HepG2 (cell line): ENCODE data around the gene CHML.

Experiments
- MIXL1 ChIP-seq: IDR thresholded peaks from 2 replicates; pipeline ENCODE4 v1.6.1; 2016
- MXD4 ChIP-seq: IDR thresholded peaks from 2 replicates; pipeline ENCODE4 v1.6.1; 2016; ENCODE audit warnings: mild to moderate bottlenecking, missing biosample characterization, missing genetic modification reagents
- NONO ChIP-seq, 2 experiments: fragments of 450-650 bp in 1 of 2; sonication (generic) in 1 of 2; formaldehyde crosslinking in 1 of 2; IDR thresholded peaks in 1 of 2; conservative IDR thresholded peaks in 1 of 2; 2 replicates each; pipeline versions ENCODE4 v1.6.1 to v1.8.0; 2017 to 2022; ENCODE audit warnings: mild to moderate bottlenecking in 1 of 2, missing genetic modification reagents in 1 of 2, moderate library complexity in 1 of 2
- ZNF224 ChIP-seq: sonication (generic); formaldehyde crosslinking; IDR thresholded peaks from 2 replicates; pipeline ENCODE4 v1.5.0; 2020; ENCODE audit warnings: mild to moderate bottlenecking, missing genetic modification reagents
- ZSCAN29 ChIP-seq: sonication (generic); formaldehyde crosslinking; conservative IDR thresholded peaks from 2 replicates; pipeline ENCODE4 v1.4.0; 2020; ENCODE audit warnings: mild to moderate bottlenecking, missing genetic modification reagents
- TF ChIP-seq, protein P1 (sequence below): sonication (generic); formaldehyde crosslinking; conservative IDR thresholded peaks from 2 replicates; pipeline ENCODE4 v1.8.1; 2023; ENCODE audit warnings: missing genetic modification reagents
- TF ChIP-seq, protein P2 (sequence below): sonication (generic); formaldehyde crosslinking; IDR thresholded peaks from 2 replicates; pipeline ENCODE4 v1.5.0; 2020; ENCODE audit warnings: mild to moderate bottlenecking, missing genetic modification reagents
- TF ChIP-seq, protein P3 (sequence below): sonication (generic); formaldehyde crosslinking; IDR thresholded peaks from 2 replicates; pipeline ENCODE4 v1.5.1; 2020; ENCODE audit warnings: missing genetic modification reagents, mild to moderate bottlenecking, borderline replicate concordance
- TF ChIP-seq, protein P4 (sequence below): sonication (generic); formaldehyde crosslinking; IDR thresholded peaks from 2 replicates; pipeline ENCODE4 v1.5.0; 2020; ENCODE audit warnings: mild to moderate bottlenecking, missing genetic modification reagents, moderate library complexity
- TF ChIP-seq, protein P5 (sequence below): sonication (generic); formaldehyde crosslinking; IDR thresholded peaks from 2 replicates; pipeline ENCODE4 v1.4.0; 2020; ENCODE audit warnings: mild to moderate bottlenecking, low read depth, missing genetic modification reagents

DNA sequence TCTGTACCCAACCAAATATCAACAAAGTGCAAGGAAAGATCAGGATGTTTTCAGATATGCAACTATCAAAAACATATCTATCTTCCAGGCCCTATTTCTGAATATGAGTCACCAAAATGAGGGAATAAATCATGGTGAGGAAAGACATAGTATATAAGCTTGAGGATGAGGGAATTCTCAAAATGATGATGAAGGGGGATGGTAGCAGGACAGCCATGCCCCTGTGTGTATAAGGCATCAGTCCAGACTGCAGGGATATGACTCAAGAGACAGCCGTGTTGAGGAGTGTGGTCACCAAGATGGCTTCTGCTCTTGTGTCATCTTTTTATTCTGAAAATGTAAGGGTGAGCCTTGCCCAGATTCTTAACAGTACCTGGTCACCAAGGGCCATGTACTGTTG is 7.5 kb upstream of the CHML start:
- TF ChIP-seq, protein P1, sequence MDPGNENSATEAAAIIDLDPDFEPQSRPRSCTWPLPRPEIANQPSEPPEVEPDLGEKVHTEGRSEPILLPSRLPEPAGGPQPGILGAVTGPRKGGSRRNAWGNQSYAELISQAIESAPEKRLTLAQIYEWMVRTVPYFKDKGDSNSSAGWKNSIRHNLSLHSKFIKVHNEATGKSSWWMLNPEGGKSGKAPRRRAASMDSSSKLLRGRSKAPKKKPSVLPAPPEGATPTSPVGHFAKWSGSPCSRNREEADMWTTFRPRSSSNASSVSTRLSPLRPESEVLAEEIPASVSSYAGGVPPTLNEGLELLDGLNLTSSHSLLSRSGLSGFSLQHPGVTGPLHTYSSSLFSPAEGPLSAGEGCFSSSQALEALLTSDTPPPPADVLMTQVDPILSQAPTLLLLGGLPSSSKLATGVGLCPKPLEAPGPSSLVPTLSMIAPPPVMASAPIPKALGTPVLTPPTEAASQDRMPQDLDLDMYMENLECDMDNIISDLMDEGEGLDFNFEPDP (CRISPR knock-in tag): no peak
- TF ChIP-seq, protein P2, sequence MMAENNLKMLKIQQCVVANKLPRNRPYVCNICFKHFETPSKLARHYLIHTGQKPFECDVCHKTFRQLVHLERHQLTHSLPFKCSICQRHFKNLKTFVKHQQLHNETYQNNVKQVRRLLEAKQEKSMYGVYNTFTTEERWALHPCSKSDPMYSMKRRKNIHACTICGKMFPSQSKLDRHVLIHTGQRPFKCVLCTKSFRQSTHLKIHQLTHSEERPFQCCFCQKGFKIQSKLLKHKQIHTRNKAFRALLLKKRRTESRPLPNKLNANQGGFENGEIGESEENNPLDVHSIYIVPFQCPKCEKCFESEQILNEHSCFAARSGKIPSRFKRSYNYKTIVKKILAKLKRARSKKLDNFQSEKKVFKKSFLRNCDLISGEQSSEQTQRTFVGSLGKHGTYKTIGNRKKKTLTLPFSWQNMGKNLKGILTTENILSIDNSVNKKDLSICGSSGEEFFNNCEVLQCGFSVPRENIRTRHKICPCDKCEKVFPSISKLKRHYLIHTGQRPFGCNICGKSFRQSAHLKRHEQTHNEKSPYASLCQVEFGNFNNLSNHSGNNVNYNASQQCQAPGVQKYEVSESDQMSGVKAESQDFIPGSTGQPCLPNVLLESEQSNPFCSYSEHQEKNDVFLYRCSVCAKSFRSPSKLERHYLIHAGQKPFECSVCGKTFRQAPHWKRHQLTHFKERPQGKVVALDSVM (CRISPR knock-in tag): no peak
- TF ChIP-seq MIXL1 (CRISPR knock-in tag) (no peak), MXD4 (CRISPR knock-in tag) (no peak), ZSCAN29 (CRISPR knock-in tag) (no peak), ZNF224 (CRISPR knock-in tag) (no peak), NONO (IDR thresholded peaks at IDR 0.05) (no peak), NONO (CRISPR knock-in tag; conservative IDR thresholded peaks at IDR 0.05) (no peak)
- TF ChIP-seq, protein P3, sequence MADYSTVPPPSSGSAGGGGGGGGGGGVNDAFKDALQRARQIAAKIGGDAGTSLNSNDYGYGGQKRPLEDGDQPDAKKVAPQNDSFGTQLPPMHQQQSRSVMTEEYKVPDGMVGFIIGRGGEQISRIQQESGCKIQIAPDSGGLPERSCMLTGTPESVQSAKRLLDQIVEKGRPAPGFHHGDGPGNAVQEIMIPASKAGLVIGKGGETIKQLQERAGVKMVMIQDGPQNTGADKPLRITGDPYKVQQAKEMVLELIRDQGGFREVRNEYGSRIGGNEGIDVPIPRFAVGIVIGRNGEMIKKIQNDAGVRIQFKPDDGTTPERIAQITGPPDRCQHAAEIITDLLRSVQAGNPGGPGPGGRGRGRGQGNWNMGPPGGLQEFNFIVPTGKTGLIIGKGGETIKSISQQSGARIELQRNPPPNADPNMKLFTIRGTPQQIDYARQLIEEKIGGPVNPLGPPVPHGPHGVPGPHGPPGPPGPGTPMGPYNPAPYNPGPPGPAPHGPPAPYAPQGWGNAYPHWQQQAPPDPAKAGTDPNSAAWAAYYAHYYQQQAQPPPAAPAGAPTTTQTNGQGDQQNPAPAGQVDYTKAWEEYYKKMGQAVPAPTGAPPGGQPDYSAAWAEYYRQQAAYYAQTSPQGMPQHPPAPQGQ (CRISPR knock-in tag): no peak
- TF ChIP-seq, protein P4, sequence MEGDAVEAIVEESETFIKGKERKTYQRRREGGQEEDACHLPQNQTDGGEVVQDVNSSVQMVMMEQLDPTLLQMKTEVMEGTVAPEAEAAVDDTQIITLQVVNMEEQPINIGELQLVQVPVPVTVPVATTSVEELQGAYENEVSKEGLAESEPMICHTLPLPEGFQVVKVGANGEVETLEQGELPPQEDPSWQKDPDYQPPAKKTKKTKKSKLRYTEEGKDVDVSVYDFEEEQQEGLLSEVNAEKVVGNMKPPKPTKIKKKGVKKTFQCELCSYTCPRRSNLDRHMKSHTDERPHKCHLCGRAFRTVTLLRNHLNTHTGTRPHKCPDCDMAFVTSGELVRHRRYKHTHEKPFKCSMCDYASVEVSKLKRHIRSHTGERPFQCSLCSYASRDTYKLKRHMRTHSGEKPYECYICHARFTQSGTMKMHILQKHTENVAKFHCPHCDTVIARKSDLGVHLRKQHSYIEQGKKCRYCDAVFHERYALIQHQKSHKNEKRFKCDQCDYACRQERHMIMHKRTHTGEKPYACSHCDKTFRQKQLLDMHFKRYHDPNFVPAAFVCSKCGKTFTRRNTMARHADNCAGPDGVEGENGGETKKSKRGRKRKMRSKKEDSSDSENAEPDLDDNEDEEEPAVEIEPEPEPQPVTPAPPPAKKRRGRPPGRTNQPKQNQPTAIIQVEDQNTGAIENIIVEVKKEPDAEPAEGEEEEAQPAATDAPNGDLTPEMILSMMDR (CRISPR knock-in tag): no peak
- TF ChIP-seq, protein P5, sequence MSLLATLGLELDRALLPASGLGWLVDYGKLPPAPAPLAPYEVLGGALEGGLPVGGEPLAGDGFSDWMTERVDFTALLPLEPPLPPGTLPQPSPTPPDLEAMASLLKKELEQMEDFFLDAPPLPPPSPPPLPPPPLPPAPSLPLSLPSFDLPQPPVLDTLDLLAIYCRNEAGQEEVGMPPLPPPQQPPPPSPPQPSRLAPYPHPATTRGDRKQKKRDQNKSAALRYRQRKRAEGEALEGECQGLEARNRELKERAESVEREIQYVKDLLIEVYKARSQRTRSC (CRISPR knock-in tag): no peak
